Osteocyte (in vitro differentiated cells): ENCODE measurements around the gene OR7C1. TPM values are rescaled to one million over a fixed set of nuclear protein-coding genes. Genes with fewer than 3 reads are reported as not detected.
A peak's percentile ranks its signal among the peaks of the same experiment; 100 is the strongest.
"Not testable (repeated sequence)": the region's sequence is repeated elsewhere in the genome, so short reads cannot be mapped to it uniquely, and the experiment has no call there.

ENCODE experiments used
- DNase-seq: peaks from one replicate; pipeline ENCODE4 v3.0.0; 2021; ENCODE audit warnings: mixed read lengths; ENCODE audit not compliant: unreplicated experiment; ENCODE audit errors: extremely low spot score
- H3K27ac Mint-ChIP-seq: one replicate; pipeline ENCODE4 v1.8.0; 2021; ENCODE audit warnings: mild to moderate bottlenecking, mixed read lengths; ENCODE audit not compliant: unreplicated experiment
- H3K27me3 Mint-ChIP-seq: one replicate; pipeline ENCODE4 v1.8.0; 2021; ENCODE audit warnings: mixed read lengths; ENCODE audit not compliant: unreplicated experiment
- H3K36me3 Mint-ChIP-seq: one replicate; pipeline ENCODE4 v1.8.0; 2021; ENCODE audit warnings: mixed read lengths; ENCODE audit not compliant: unreplicated experiment
- H3K4me1 Mint-ChIP-seq: one replicate; pipeline ENCODE4 v1.8.0; 2021; ENCODE audit warnings: mixed read lengths; ENCODE audit not compliant: unreplicated experiment
- H3K4me3 Mint-ChIP-seq: one replicate; pipeline ENCODE4 v1.8.0; 2021; ENCODE audit warnings: mild to moderate bottlenecking, moderate library complexity, mixed read lengths; ENCODE audit not compliant: unreplicated experiment
- H3K9me3 Mint-ChIP-seq: one replicate; pipeline ENCODE4 v1.8.0; 2021; ENCODE audit warnings: mixed read lengths; ENCODE audit not compliant: unreplicated experiment
- total RNA-seq: library from RNA; stranded (reverse); gene quantifications from 2 replicates; pipeline ENCODE4 v1.2.1, GENCODE V29; 2021
- TF ChIP-seq, protein P1 (sequence below): fragments of 200-600 bp; sonication (generic); IDR thresholded peaks from 2 replicates; pipeline ENCODE4 v1.5.0; 2021; ENCODE audit warnings: antibody characterized with exemption, mild to moderate bottlenecking, moderate library complexity

OR7C1 gene
- total RNA-seq, 1 donor from 2014 or later: not detected

DNA sequence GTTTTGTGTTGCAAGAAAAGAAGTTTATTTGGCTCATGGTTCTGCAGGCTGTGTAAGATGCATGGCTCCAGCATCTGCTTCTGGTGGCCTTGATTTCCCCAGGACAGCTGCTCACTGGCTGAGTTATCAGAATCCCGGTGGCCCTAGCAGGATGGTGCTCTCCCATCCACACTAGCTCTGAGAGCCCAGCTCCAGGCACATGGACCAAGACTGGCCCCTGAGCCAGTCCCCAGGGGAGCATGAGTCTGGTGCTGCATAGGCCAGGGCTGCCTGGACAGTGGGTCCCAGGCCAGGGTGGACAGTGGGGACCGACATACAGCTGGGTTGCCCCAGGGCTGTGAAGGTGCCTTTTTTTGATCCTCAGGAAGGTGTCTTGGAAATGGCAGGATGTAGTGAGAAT, 67.0 kb downstream of the OR7C1 start:
- Mint-ChIP-seq H3K4me3 (no peak overlapping the region), H3K9me3 (no peaks in the 10 kb centered on the region), H3K36me3 (no peaks in the 10 kb centered on the region), H3K27ac (no peak overlapping the region), H3K4me1 (no peaks in the 10 kb centered on the region), H3K27me3 (no peaks in the 10 kb centered on the region)
- DNase-seq: peak; percentile 73
- TF ChIP-seq, protein P1, sequence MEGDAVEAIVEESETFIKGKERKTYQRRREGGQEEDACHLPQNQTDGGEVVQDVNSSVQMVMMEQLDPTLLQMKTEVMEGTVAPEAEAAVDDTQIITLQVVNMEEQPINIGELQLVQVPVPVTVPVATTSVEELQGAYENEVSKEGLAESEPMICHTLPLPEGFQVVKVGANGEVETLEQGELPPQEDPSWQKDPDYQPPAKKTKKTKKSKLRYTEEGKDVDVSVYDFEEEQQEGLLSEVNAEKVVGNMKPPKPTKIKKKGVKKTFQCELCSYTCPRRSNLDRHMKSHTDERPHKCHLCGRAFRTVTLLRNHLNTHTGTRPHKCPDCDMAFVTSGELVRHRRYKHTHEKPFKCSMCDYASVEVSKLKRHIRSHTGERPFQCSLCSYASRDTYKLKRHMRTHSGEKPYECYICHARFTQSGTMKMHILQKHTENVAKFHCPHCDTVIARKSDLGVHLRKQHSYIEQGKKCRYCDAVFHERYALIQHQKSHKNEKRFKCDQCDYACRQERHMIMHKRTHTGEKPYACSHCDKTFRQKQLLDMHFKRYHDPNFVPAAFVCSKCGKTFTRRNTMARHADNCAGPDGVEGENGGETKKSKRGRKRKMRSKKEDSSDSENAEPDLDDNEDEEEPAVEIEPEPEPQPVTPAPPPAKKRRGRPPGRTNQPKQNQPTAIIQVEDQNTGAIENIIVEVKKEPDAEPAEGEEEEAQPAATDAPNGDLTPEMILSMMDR: no peak

DNA sequence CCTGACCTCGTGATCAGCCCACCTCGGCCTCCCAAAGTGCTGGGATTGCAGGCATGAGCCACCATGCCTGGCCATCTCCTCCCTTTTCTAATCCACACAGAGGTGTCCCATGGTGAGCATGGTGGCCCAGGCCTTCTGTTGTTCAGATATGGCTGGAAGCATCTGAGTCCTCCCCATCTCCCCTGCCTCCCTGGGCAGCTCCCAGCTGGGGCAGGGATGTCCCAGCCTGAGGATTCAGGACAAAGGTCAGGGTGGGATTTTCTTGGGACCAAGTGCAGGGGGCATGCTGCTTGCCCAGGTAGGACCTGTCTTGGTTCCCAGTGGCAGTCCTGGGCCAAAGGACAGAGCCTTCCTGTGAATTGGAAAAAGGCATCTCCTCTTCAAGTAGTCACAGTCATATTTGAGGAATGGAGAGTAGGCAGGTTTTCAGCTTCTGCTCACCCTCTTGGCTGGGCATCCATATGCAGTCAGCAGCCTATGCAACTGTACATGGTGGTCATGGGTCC, 67.5 kb downstream of the OR7C1 start:
- Mint-ChIP-seq H3K36me3 (no peaks in the 10 kb centered on the region), H3K4me3 (no peak overlapping the region), H3K27ac (no peak overlapping the region), H3K27me3 (no peaks in the 10 kb centered on the region), H3K4me1 (no peaks in the 10 kb centered on the region), H3K9me3 (no peaks in the 10 kb centered on the region)
- peak; percentile 68 for DNase-seq
- TF ChIP-seq, protein P1: no peak

- H3K27me3 Mint-ChIP-seq, H3K4me1 Mint-ChIP-seq, H3K36me3 Mint-ChIP-seq, DNase-seq, H3K9me3 Mint-ChIP-seq, H3K27ac Mint-ChIP-seq, H3K4me3 Mint-ChIP-seq: not testable (repeated sequence)
Observed at GRCh38 chr19:14765841-14766240, 69.1 kb downstream of the OR7C1 start.

- H3K27ac Mint-ChIP-seq, H3K4me3 Mint-ChIP-seq, DNase-seq, H3K9me3 Mint-ChIP-seq, H3K36me3 Mint-ChIP-seq, H3K27me3 Mint-ChIP-seq, H3K4me1 Mint-ChIP-seq: not testable (repeated sequence)
Observed at GRCh38 chr19:14765403-14765802, 69.6 kb downstream of the OR7C1 start.

GRCh38 chr19:14764401-14764800, 70.6 kb downstream of the OR7C1 start:
- H3K4me3 Mint-ChIP-seq: no peak overlapping the region
- no peaks in the 10 kb centered on the region for H3K4me1 Mint-ChIP-seq
- no peaks in the 10 kb centered on the region for H3K36me3 Mint-ChIP-seq
- TF ChIP-seq, protein P1: no peak
- H3K27ac Mint-ChIP-seq: no peak overlapping the region
- H3K9me3 Mint-ChIP-seq: no peaks in the 10 kb centered on the region
- H3K27me3 Mint-ChIP-seq: peaks cover 4% of the 10 kb centered on the region
- DNase-seq: no peak

DNA sequence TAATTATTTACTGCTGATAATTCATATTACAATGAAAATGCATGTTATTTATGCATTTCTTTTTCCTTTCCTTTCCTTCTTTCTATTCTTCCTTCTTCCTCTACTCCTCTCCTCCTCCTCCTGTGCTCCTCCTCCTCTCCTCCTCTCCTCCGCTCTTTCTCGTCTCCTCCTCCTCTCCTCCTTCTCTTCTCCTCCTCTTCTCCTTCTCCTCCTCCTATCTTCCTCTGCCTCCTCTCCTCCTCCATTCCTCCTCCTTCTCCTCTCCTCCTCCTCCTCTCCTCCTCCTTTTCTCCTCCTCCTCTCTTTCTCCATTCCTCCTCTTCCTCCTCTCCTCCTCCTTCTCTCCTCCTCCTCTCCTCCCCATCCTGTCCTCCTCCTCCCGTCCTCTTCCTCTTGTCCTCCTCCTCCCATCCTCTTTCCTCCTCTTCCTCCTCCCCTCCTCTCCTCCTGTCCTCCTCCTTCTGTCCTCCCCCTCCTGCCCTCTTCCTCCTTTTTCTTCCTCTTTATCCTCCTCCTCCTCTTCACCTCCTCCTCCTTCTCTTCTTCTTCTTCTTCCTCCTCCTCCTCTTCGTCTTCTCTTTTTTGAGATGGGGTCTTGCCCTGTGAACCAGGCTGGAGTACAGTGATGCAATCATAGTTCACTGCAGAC, 71.4 kb downstream of the OR7C1 start:
- Mint-ChIP-seq H3K36me3 (no peaks in the 10 kb centered on the region), H3K4me3 (no peak overlapping the region), H3K9me3 (no peaks in the 10 kb centered on the region), H3K27me3 (peaks cover 6% of the 10 kb centered on the region), H3K27ac (no peak overlapping the region), H3K4me1 (no peaks in the 10 kb centered on the region)
- TF ChIP-seq, protein P1: no peak
- DNase-seq: no peak
